ENCODE data around the gene BORCS8. TPM values are rescaled to one million over a fixed set of nuclear protein-coding genes. Genes with fewer than 3 reads are reported as not detected.

The BORCS8 gene
- polyA plus RNA-seq, 1 of the 3 experiments (the other 2 are of a cell fraction) = 36.4 TPM

DNA sequence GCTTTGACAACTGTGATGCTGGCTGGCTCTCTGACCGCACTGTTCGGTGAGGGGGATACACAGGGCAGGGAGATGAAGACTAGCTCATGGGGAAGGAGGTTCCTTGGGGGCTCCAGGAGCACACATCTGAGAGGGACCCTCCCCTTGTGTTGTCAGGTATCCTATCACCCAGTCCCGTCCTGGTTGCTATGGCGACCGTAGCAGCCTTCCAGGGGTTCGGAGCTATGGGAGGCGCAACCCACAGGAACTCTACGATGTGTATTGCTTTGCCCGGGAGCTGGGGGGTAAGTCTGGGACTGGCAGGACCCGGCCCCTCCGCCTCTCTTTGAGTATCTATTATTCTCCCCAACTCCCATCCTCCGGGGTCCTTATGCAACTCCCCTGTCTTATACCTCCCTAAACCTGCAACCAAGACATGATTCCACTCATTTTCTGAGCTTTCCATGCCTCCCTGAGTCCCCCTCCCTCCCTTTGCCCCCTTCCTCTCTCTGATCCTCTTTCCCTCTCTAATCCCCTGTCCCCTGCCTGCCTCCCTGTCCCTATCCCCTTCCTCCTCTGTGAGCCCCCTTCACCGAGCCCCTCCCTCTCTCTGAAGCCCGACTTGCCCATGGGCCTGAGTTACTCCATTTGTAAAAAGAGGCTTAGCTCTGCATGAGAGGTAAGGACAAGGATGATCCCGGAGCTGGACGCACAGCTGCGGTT, 32.3 kb upstream of the BORCS8 start (continued):
- TF ChIP-seq TAF1 (IDR thresholded peaks at IDR 0.05; ENCODE audit: borderline replicate concordance, low read depth, low read length) (no peak), JUND (IDR thresholded peaks at IDR 0.05) (no peak), TEAD4 (IDR thresholded peaks at IDR 0.05; ENCODE audit: borderline replicate concordance, insufficient read depth) (no peak)

DNA sequence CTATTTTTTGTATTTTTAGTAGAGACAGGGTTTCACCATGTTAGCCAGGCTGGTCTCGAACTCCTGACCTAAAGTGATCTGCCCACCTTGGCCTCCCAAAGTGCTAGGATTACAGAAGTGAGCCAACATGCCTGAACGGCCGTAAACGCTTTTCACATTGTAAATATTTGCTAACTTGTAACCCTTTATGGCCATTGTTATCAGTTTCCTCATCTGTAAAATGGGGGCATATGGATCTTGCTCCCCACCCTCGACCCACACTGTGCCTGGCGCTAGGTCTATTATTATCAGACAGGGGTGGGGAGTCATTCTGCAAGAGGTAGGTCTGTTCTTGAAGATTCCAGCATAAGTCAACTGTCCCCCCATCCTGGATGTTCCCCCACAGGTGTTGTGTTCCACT, 31.7 kb upstream of the BORCS8 start:
- H3K9ac ChIP-seq = no peak overlapping the region
- DNase-seq = no peak
- ChIA-PET CTCF (interaction anchor here (1.4 kb wide), 1 partner anchor 119 kb away, joined by 7 read pairs; no protein-coding TSS in a partner anchor), POLR2A (no interaction called here)
- H2AFZ ChIP-seq (ENCODE audit: low read depth) = no peak overlapping the region
- H3K4me1 ChIP-seq (ENCODE audit: control insufficient read depth in 1 of 2, insufficient read depth in 2 of 2, low read depth in 1 of 2, low read length in 1 of 2) = no peaks in the 10 kb centered on the region
- no peak overlapping the region for H3K4me3 ChIP-seq (ENCODE audit: low read depth in 2 of 2, low read length in 1 of 2)
- H3K79me2 ChIP-seq (ENCODE audit: insufficient read depth) = no peaks in the 10 kb centered on the region
- no peaks in the 10 kb centered on the region for H3K9me3 ChIP-seq
- TF ChIP-seq GATA2 (CRISPR knock-in tag; IDR thresholded peaks at IDR 0.05) (no peak), RCOR1 (IDR thresholded peaks at IDR 0.05; ENCODE audit: low read length) (no peak), MXI1 (IDR thresholded peaks at IDR 0.05; ENCODE audit: low read depth, low read length) (no peak), ELF1 (IDR thresholded peaks at IDR 0.05) (no peak), GABPA (IDR thresholded peaks at IDR 0.05; ENCODE audit: low read depth) (no peak), RXRA (IDR thresholded peaks at IDR 0.05; ENCODE audit: borderline replicate concordance, low read depth) (no peak), FOXJ3 (CRISPR knock-in tag; IDR thresholded peaks at IDR 0.05) (no peak), NRF1 (IDR thresholded peaks at IDR 0.05; ENCODE audit: low read depth, low read length) (no peak), POLR2AphosphoS5 (IDR thresholded peaks at IDR 0.05; ENCODE audit: low read depth, low read length) (no peak), MEF2A (IDR thresholded peaks at IDR 0.05; ENCODE audit: borderline replicate concordance, low read depth) (no peak), RFX5 (IDR thresholded peaks at IDR 0.05; ENCODE audit: low read length) (no peak), USF1 (IDR thresholded peaks at IDR 0.05; ENCODE audit: borderline replicate concordance, low read depth) (no peak), NFIC (IDR thresholded peaks at IDR 0.05; ENCODE audit: borderline replicate concordance) (no peak), RAD21 (IDR thresholded peaks at IDR 0.05; ENCODE audit: low read length) (no peak)
- TF ChIP-seq, protein P1, sequence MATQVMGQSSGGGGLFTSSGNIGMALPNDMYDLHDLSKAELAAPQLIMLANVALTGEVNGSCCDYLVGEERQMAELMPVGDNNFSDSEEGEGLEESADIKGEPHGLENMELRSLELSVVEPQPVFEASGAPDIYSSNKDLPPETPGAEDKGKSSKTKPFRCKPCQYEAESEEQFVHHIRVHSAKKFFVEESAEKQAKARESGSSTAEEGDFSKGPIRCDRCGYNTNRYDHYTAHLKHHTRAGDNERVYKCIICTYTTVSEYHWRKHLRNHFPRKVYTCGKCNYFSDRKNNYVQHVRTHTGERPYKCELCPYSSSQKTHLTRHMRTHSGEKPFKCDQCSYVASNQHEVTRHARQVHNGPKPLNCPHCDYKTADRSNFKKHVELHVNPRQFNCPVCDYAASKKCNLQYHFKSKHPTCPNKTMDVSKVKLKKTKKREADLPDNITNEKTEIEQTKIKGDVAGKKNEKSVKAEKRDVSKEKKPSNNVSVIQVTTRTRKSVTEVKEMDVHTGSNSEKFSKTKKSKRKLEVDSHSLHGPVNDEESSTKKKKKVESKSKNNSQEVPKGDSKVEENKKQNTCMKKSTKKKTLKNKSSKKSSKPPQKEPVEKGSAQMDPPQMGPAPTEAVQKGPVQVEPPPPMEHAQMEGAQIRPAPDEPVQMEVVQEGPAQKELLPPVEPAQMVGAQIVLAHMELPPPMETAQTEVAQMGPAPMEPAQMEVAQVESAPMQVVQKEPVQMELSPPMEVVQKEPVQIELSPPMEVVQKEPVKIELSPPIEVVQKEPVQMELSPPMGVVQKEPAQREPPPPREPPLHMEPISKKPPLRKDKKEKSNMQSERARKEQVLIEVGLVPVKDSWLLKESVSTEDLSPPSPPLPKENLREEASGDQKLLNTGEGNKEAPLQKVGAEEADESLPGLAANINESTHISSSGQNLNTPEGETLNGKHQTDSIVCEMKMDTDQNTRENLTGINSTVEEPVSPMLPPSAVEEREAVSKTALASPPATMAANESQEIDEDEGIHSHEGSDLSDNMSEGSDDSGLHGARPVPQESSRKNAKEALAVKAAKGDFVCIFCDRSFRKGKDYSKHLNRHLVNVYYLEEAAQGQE (IDR thresholded peaks at IDR 0.05; ENCODE audit: low read depth, low read length) = no peak
- H3K36me3 ChIP-seq (replicated peaks in 1 of 2; ENCODE audit: control insufficient read depth in 1 of 2, insufficient read depth in 2 of 2, low read length in 1 of 2) = no peaks in the 10 kb centered on the region
- no peaks in the 10 kb centered on the region for H4K20me1 ChIP-seq (ENCODE audit: insufficient read depth)
- H3K9me2 ChIP-seq = no peaks in the 10 kb centered on the region
- no peaks in the 10 kb centered on the region for H3F3A ChIP-seq (replicated peaks; ENCODE audit: insufficient read depth)
- WGBS (ENCODE audit: low lambda C conversion rate) = 71% methylated on average over 6 of the region's 6 CpGs
- no peak overlapping the region for H3K27ac ChIP-seq (ENCODE audit: low read depth in 2 of 2, low read length in 1 of 2)
- no peak overlapping the region for H3K4me2 ChIP-seq
- H3K27me3 ChIP-seq (ENCODE audit: insufficient read depth) = no peaks in the 10 kb centered on the region
